ENCODE measurements around the gene FAM200C. TPM values are rescaled to one million over a fixed set of nuclear protein-coding genes. Genes with fewer than 3 reads are reported as not detected.

The FAM200C gene
- total RNA-seq (1 to 10 TPM; 3.6 to 5.1 TPM), polyA plus RNA-seq (ENCODE audit: insufficient read length in 6 of 6) (10 to 100 TPM; 13.7 to 19.2 (median 15.8) TPM)
- long read RNA-seq, donor 1, transcript ZBED8-201 (2 exons, 2,851 nt) = major isoform, 6 of 6 reads
- long read RNA-seq, donor 1, partial matches to known transcripts = 0 of 6 reads
- long read RNA-seq, donor 1, other reads (novel, unspliced or antisense) = 0 of 6 reads
- long read RNA-seq, donor 2, partial matches to known transcripts = 0 of 3 reads
- long read RNA-seq, donor 2, other reads (novel, unspliced or antisense) = 0 of 3 reads
- long read RNA-seq, donor 3, transcript ZBED8-201 (2 exons, 2,851 nt) = major isoform, 8 of 8 reads
- long read RNA-seq, donor 3, partial matches to known transcripts = 0 of 8 reads
- long read RNA-seq, donor 3, other reads (novel, unspliced or antisense) = 0 of 8 reads
- long read RNA-seq, donor 4, partial matches to known transcripts = 0 of 1 reads
- long read RNA-seq, donor 4, other reads (novel, unspliced or antisense) = 0 of 1 reads
- long read RNA-seq, donor 5, transcript ZBED8-201 (2 exons, 2,851 nt) = major isoform, 5 of 6 reads
- long read RNA-seq, donor 5, partial matches to known transcripts = 0 of 6 reads
- long read RNA-seq, donor 5, other reads (novel, unspliced or antisense) = 0 of 6 reads
- long read RNA-seq, donor 6, transcript ZBED8-201 (2 exons, 2,851 nt) = major isoform, 7 of 8 reads
- long read RNA-seq, donor 6, partial matches to known transcripts = 0 of 8 reads
- long read RNA-seq, donor 6, other reads (novel, unspliced or antisense) = 0 of 8 reads
- long read RNA-seq, donor 7, transcript ZBED8-201 (2 exons, 2,851 nt) = major isoform, 6 of 6 reads
- long read RNA-seq, donor 7, partial matches to known transcripts = 0 of 6 reads
- long read RNA-seq, donor 7, other reads (novel, unspliced or antisense) = 0 of 6 reads
- long read RNA-seq, donor 8, partial matches to known transcripts = 0 of 4 reads
- long read RNA-seq, donor 8, other reads (novel, unspliced or antisense) = 0 of 4 reads
- long read RNA-seq, donor 9 = 0 reads
- long read RNA-seq, donor 10, partial matches to known transcripts = 0 of 1 reads
- long read RNA-seq, donor 10, other reads (novel, unspliced or antisense) = 0 of 1 reads
- long read RNA-seq, donor 11, transcript ZBED8-201 (2 exons, 2,851 nt) = major isoform, 5 of 5 reads
- long read RNA-seq, donor 11, partial matches to known transcripts = 0 of 5 reads
- long read RNA-seq, donor 11, other reads (novel, unspliced or antisense) = 0 of 5 reads
- long read RNA-seq, donor 12, transcript ZBED8-201 (2 exons, 2,851 nt) = major isoform, 9 of 9 reads
- long read RNA-seq, donor 12, partial matches to known transcripts = 0 of 9 reads
- long read RNA-seq, donor 12, other reads (novel, unspliced or antisense) = 0 of 9 reads

- H3K4me3 ChIP-seq = peak within 1 kb of the TSS; percentile 67 to 73
- peak within 1 kb of the TSS; percentile 82 to 84 for H3K27ac ChIP-seq
- H3K4me1 ChIP-seq = peaks cover 8 to 16% of the 10 kb centered on the region in 2 donors
- TF ChIP-seq, protein P1, sequence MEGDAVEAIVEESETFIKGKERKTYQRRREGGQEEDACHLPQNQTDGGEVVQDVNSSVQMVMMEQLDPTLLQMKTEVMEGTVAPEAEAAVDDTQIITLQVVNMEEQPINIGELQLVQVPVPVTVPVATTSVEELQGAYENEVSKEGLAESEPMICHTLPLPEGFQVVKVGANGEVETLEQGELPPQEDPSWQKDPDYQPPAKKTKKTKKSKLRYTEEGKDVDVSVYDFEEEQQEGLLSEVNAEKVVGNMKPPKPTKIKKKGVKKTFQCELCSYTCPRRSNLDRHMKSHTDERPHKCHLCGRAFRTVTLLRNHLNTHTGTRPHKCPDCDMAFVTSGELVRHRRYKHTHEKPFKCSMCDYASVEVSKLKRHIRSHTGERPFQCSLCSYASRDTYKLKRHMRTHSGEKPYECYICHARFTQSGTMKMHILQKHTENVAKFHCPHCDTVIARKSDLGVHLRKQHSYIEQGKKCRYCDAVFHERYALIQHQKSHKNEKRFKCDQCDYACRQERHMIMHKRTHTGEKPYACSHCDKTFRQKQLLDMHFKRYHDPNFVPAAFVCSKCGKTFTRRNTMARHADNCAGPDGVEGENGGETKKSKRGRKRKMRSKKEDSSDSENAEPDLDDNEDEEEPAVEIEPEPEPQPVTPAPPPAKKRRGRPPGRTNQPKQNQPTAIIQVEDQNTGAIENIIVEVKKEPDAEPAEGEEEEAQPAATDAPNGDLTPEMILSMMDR (IDR thresholded peaks at IDR 0.05) = no peak
- no peaks in the 10 kb centered on the region for H3K27me3 ChIP-seq
- DNase-seq (peak; percentile 91 to 96 (median 95)), ATAC-seq (peak; percentile 97)
- intact Hi-C loops (cut with DNase I) = no loop called here
- H3K36me3 ChIP-seq = peaks cover 0 to 36% of the 10 kb centered on the region in 2 donors
- H3K9me3 ChIP-seq = no peaks in the 10 kb centered on the region
Observed at GRCh38 chr5:160399402-160400353, at the start of gene FAM200C. TSS of gene FAM200C (minus strand) at chr5:160400054. CDS start at chr5:160395490, 4,564 bp downstream.

DNA sequence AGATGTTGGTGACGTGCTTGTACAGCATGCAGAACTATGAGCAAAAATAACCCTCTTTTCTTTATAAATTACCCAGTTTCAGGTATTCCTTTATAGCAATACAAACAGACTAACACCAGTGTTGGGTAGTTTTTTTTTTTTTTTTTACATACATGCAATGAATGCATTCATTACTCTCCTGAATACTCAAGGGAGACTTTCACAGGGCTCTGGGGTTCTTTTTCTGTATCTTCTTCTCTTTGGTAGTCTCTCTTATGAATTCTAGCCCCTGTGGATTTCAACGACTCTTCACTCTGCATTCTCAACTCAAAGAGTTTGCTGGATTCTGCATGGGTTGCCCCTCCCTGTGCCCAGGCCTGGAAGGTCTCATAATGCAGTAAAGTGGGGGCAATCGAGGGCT, 49.6 kb upstream of the FAM200C start:
- no peak overlapping the region for H3K4me3 ChIP-seq
- H3K27me3 ChIP-seq = no peaks in the 10 kb centered on the region
- H3K36me3 ChIP-seq = no peaks in the 10 kb centered on the region
- no peaks in the 10 kb centered on the region for H3K9me3 ChIP-seq
- ATAC-seq = no peak
- no peak for DNase-seq
- intact Hi-C loops (cut with DNase I) = no loop called here
- no peaks in the 10 kb centered on the region for H3K4me1 ChIP-seq
- TF ChIP-seq, protein P1 (IDR thresholded peaks at IDR 0.05) = no peak
- no peak overlapping the region for H3K27ac ChIP-seq

DNA sequence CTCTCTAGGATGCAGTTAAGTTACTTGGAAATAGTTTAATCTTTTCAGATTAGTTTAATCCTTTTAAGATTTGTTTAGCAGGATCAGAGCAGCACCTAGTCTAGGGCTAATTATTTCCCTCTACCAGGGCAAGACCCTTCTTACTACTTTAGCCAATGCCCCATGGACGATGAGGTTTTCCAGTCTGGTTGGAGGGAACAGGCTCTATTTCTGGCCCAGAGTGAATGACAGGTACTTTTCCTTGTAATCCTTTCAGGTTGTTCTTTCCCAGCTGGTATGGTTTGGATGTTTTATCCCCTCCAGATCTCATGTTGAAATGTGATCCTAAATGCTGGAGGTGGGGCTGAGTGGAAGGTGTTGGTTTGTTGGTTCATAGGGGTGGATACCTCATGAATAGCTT, 49.0 kb upstream of the FAM200C start:
- intact Hi-C loops (cut with DNase I) = no loop called here
- Histone ChIP-seq H3K27me3 (no peaks in the 10 kb centered on the region), H3K4me3 (no peak overlapping the region), H3K4me1 (no peaks in the 10 kb centered on the region), H3K27ac (no peak overlapping the region), H3K36me3 (no peaks in the 10 kb centered on the region), H3K9me3 (no peaks in the 10 kb centered on the region)
- TF ChIP-seq, protein P1 (IDR thresholded peaks at IDR 0.05) = no peak
- DNase-seq (no peak), ATAC-seq (no peak)

- Histone ChIP-seq H3K9me3 (no peaks in the 10 kb centered on the region), H3K36me3 (no peaks in the 10 kb centered on the region), H3K4me1 (no peaks in the 10 kb centered on the region), H3K27me3 (no peaks in the 10 kb centered on the region), H3K27ac (no peak overlapping the region), H3K4me3 (no peak overlapping the region)
- ATAC-seq (no peak), DNase-seq (no peak)
- intact Hi-C loops (cut with DNase I) = no loop called here
- TF ChIP-seq, protein P1 (IDR thresholded peaks at IDR 0.05) = no peak
Observed at GRCh38 chr5:160445751-160446150, 45.9 kb upstream of the FAM200C start.

All from left lung (tissue), 14 donors.